Adrenal gland (tissue), 12 donors: ENCODE measurements around the gene MBOAT1. TPM values are rescaled to one million over a fixed set of nuclear protein-coding genes. Genes with fewer than 3 reads are reported as not detected.

Experiments used
- DNase-seq, 7 donors: peaks; one replicate each; pipeline ENCODE4 v3.0.0-alpha.2; 2019 to 2020
- H3K27ac ChIP-seq, 5 donors: fragments of 200-600 bp; sonication (generic) in 4 of 5; 1 replicate in 3 of 5; 2 replicates in 2 of 5; pipeline versions ENCODE4 v1.5.1 to v1.8.0; 2016 to 2020; ENCODE audit warnings: mild to moderate bottlenecking in 1 of 5
- H3K27me3 ChIP-seq: fragments of 200-600 bp; 2 replicates; pipeline ENCODE4 v1.8.0; 2021
- H3K36me3 ChIP-seq, 2 donors: fragments of 200-600 bp; replicated peaks in 1 of 2; 1 replicate in 1 of 2; 2 replicates in 1 of 2; pipeline versions ENCODE4 v1.5.1 to v1.8.0; 2018 to 2022
- H3K4me1 ChIP-seq, 2 donors: fragments of 200-600 bp; replicated peaks in 1 of 2; 1 replicate in 1 of 2; 2 replicates in 1 of 2; pipeline versions ENCODE4 v1.5.1 to v1.8.0; 2018 to 2021
- H3K4me3 ChIP-seq, 4 donors: fragments of 200-600 bp; sonication (generic) in 3 of 4; one replicate each; pipeline ENCODE4 v1.5.1; 2016 to 2018
- H3K9me3 ChIP-seq, 3 donors: fragments of 200-600 bp; sonication (generic) in 1 of 3; replicated peaks in 1 of 3; 1 replicate in 2 of 3; 2 replicates in 1 of 3; pipeline versions ENCODE4 v1.5.1 to v1.8.0; 2016 to 2021
- CTCF ChIP-seq, 6 experiments: fragments of 450-650 bp in 4 of 6; fragments of 200-600 bp in 2 of 6; sonication (generic) in 1 of 6; IDR thresholded peaks; 1 replicate in 5 of 6; 2 replicates in 1 of 6; pipeline versions ENCODE4 v1.5.1 to v1.8.0; 2016 to 2021; ENCODE audit warnings: antibody characterized with exemption in 6 of 6, mild to moderate bottlenecking in 2 of 6, moderate library complexity in 1 of 6
- POLR2A ChIP-seq, 2 donors: fragments of 450-650 bp; IDR thresholded peaks; one replicate each; pipeline ENCODE4 v1.6.1; 2017; ENCODE audit warnings: antibody characterized with exemption in 2 of 2, mild to moderate bottlenecking in 2 of 2, moderate library complexity in 1 of 2
- WGBS, 4 donors: extraction: QIAGEN DNeasy Blood & Tissue Kit in 2 of 4; methylation state at CpG; one replicate each; pipeline versions ENCODE4 v1.1.5 to v1.1.7; 2013 to 2017; 5-methylcytosine and 5-hydroxymethylcytosine counted together
- intact Hi-C, 2 donors: fragments of 100-400 bp; cut with DNase I; formaldehyde crosslinking; loops; one replicate each; pipeline versions ENCODE4 v1.14.1 to v1.15.0; 2022 to 2023
- polyA plus RNA-seq, 3 donors: library from polyadenylated mRNA; stranded (reverse); fragments of 200-250 nt in 2 of 3; fragments of 350-450 nt in 1 of 3; fragmentation: Illumina TruSeq in 1 of 3; extraction: RNeasy Lipid Tissue Mini Kit (QIAGEN cat#74804) in 1 of 3; gene quantifications; one replicate each; pipeline ENCODE4 v1.2.3, GENCODE V29; 2013 to 2014
- total RNA-seq, 9 donors: library from RNA; depleted of rRNA in 4 of 9; stranded (reverse); fragments of >200 nt in 4 of 9; fragments of 120-200 nt in 1 of 9; fragmentation: NEBNext Ultra II Directional in 1 of 9; extraction: Animal tissue kit (Norgen Biotek cat#: 25700) in 1 of 9; gene quantifications; one replicate each; pipeline versions ENCODE4 v1.1.0 to v1.2.4, GENCODE V29; 2013 to 2023
- donor health status: healthy with polysubstance abuse.
- donor health status: Bipolar disorder and iron deficiency.
- donor health status: DM: yes; HTN: yes; CAD: no.
- donor health status: DM: no; HTN: no; CAD: no.
- donor health status: DM: no; HTN: no; CAD: no.
- donor health status: DM: yes; HTN: yes; CAD: no.

The MBOAT1 gene
- total and polyA plus RNA-seq, 12 donors, result 1.5 to 18.9 (median 7.4) TPM

GRCh38 chr6:20109526-20109925, 102.7 kb downstream of the MBOAT1 start:
- H3K4me1 ChIP-seq, result no peaks in the 10 kb centered on the region
- no peak for DNase-seq
- no peak overlapping the region for H3K27ac ChIP-seq
- WGBS, 4 donors, result 86 to 96% (median 94%) methylated on average over 6 of the region's 6 CpGs
- no peaks in the 10 kb centered on the region for H3K27me3 ChIP-seq
- no peak overlapping the region for H3K4me3 ChIP-seq
- H3K36me3 ChIP-seq, result no peaks in the 10 kb centered on the region
- TF ChIP-seq CTCF (IDR thresholded peaks at IDR 0.05), result no peak
- TF ChIP-seq POLR2A (IDR thresholded peaks at IDR 0.05), result no peak
- intact Hi-C loops, result no loop called here
- H3K9me3 ChIP-seq, result no peaks in the 10 kb centered on the region

- no peak for DNase-seq
- 94 to 97% (median 95%) methylated on average over 4 of the region's 4 CpGs for WGBS, 4 donors
- Histone ChIP-seq H3K36me3 (no peaks in the 10 kb centered on the region), H3K4me1 (no peaks in the 10 kb centered on the region), H3K9me3 (no peaks in the 10 kb centered on the region), H3K4me3 (no peak overlapping the region), H3K27ac (no peak overlapping the region), H3K27me3 (no peaks in the 10 kb centered on the region)
- no peak for TF ChIP-seq POLR2A (IDR thresholded peaks at IDR 0.05)
- TF ChIP-seq CTCF (IDR thresholded peaks at IDR 0.05), result no peak
- intact Hi-C loops, result no loop called here
Measured at GRCh38 chr6:20105838-20106237, 106.4 kb downstream of the MBOAT1 start.

DNA sequence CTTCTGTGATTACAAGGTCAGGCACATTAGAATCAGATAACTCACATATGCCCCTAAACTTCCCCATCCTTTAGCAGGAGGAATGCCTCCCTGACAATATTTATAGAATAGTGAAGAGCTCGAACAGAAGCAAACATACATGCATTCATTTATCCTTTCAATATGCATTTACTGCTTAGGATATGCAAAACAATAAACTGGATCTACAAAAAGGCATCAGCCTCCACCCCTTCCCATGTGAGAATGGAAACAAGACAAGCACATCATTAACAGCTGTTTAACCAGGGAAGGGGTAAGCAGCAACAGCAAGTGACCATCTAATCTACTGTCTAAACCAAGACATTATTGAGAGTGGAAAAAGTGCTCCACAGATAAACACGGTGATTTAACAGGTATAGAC, 107.6 kb downstream of the MBOAT1 start:
- Histone ChIP-seq H3K27me3 (no peaks in the 10 kb centered on the region), H3K36me3 (no peaks in the 10 kb centered on the region), H3K4me1 (no peaks in the 10 kb centered on the region), H3K27ac (no peak overlapping the region), H3K4me3 (no peak overlapping the region), H3K9me3 (no peaks in the 10 kb centered on the region)
- no peak for DNase-seq
- intact Hi-C loops, result no loop called here
- 69 to 85% (median 73%) methylated on average over 2 of the region's 2 CpGs for WGBS, 4 donors
- TF ChIP-seq POLR2A (IDR thresholded peaks at IDR 0.05) (no peak), CTCF (IDR thresholded peaks at IDR 0.05) (no peak)

- no peaks in the 10 kb centered on the region for H3K36me3 ChIP-seq
- 90 to 97% (median 97%) methylated on average over 8 of the region's 8 CpGs for WGBS, 4 donors
- no peak for DNase-seq
- no peaks in the 10 kb centered on the region for H3K4me1 ChIP-seq
- H3K9me3 ChIP-seq, result no peaks in the 10 kb centered on the region
- H3K27ac ChIP-seq, result no peak overlapping the region
- no peak overlapping the region for H3K4me3 ChIP-seq
- H3K27me3 ChIP-seq, result no peaks in the 10 kb centered on the region
- TF ChIP-seq POLR2A (IDR thresholded peaks at IDR 0.05) (no peak), CTCF (IDR thresholded peaks at IDR 0.05) (no peak)
- intact Hi-C loops, result no loop called here
Measured at GRCh38 chr6:20102397-20103073, 109.7 kb downstream of the MBOAT1 start.
